ENCODE results near the gene CTNND2.

DNA sequence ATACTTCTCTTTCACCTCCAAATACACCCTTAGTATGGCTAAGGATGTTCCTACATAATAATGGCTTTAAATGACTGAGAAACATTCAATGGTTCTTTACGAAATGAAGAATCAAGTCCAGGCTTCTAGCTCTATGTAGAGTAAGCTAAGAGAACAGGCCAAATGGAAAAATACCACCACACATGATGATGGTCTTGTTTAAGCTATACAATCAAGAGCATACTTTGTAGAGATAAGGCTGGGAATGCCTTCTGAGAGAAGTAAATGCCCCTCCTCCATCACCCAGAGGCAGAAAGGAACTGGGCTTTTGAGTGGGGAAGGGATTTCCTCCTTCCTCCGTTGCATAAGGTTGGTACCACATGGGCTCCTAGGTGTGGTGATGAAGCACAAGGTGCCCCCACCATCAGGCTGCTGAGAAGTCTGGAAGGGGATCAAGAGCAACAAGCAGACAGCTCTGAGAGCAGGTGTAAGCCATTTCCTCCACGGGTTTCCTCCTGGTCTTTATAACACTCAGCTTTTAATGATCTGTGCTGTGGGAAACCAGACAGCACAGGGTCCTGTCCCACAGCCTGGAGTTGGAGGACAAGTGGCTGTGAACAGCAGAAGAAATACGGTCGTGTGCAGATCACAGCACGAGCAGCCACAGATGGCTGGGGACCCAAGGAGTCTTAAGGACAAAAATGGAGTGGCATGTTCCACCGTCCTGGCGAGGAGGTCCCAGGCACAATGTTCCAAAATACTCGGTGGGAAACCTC is 396.9 kb downstream of the CTNND2 start:
- TF ChIP-seq ATF3 (IDR thresholded peaks at IDR 0.05; ENCODE audit: borderline replicate concordance, extremely low read depth, low read depth, low read length) (no peak), POLR2AphosphoS5 (IDR thresholded peaks at IDR 0.05; ENCODE audit: low read length) (no peak), USF2 (IDR thresholded peaks at IDR 0.05; ENCODE audit: borderline replicate concordance, low read depth, low read length) (no peak), BCL11A (IDR thresholded peaks at IDR 0.05; ENCODE audit: low read depth, low read length) (no peak), EZH2 (IDR thresholded peaks at IDR 0.05; ENCODE audit: borderline replicate concordance, control insufficient read depth, low read depth, low read length) (no peak), POLR2A (IDR thresholded peaks at IDR 0.05; ENCODE audit: low read depth, low read length) (no peak), KDM1A (IDR thresholded peaks at IDR 0.05; ENCODE audit: borderline replicate concordance) (no peak), MYC (IDR thresholded peaks at IDR 0.05; ENCODE audit: insufficient read depth, insufficient read length, insufficient replicate concordance, low read length, severe bottlenecking) (no peak), NR2F1 (conservative IDR thresholded peaks at IDR 0.05) (no peak), ZNF24 (IDR thresholded peaks at IDR 0.05) (no peak), ZBTB11 (CRISPR knock-in tag; IDR thresholded peaks at IDR 0.05) (no peak), ATF2 (IDR thresholded peaks at IDR 0.05; ENCODE audit: low read length) (no peak), STAT3 (IDR thresholded peaks at IDR 0.05; ENCODE audit: low read depth, low read length) (no peak)
- TF ChIP-seq, protein P1, sequence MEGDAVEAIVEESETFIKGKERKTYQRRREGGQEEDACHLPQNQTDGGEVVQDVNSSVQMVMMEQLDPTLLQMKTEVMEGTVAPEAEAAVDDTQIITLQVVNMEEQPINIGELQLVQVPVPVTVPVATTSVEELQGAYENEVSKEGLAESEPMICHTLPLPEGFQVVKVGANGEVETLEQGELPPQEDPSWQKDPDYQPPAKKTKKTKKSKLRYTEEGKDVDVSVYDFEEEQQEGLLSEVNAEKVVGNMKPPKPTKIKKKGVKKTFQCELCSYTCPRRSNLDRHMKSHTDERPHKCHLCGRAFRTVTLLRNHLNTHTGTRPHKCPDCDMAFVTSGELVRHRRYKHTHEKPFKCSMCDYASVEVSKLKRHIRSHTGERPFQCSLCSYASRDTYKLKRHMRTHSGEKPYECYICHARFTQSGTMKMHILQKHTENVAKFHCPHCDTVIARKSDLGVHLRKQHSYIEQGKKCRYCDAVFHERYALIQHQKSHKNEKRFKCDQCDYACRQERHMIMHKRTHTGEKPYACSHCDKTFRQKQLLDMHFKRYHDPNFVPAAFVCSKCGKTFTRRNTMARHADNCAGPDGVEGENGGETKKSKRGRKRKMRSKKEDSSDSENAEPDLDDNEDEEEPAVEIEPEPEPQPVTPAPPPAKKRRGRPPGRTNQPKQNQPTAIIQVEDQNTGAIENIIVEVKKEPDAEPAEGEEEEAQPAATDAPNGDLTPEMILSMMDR (IDR thresholded peaks at IDR 0.05 in 2 of 3, conservative IDR thresholded peaks at IDR 0.05 in 1 of 3; ENCODE audit: control insufficient read depth in 2 of 3, extremely low read depth in 1 of 3, insufficient read depth in 1 of 3, low read depth in 3 of 3, low read length in 3 of 3) = no peak

All from GM12878 (cell line).